HCT116 (cell line): ENCODE data around the gene ORAI1. TPM values are rescaled to one million over a fixed set of nuclear protein-coding genes. Genes with fewer than 3 reads are reported as not detected.

Experiments
- ATAC-seq: fragments of 200-7000 bp; cut with Tn5 transposase; 2 replicates; pipeline ENCODE4 v1.9.1; 2020; ENCODE audit warnings: mild to moderate bottlenecking, moderate library complexity
- BruUV-seq: library from RNA; stranded (reverse); fragments of 400-500 nt; replicated peaks from 2 replicates; lab custom pipeline; 2021; lab: Mats Ljungman, UMichigan
- CTCF ChIA-PET: fragments of 300-600 bp; sonication (Branson Sonifier 250); formaldehyde crosslinking; loops from one replicate; lab custom pipeline; 2021; ENCODE audit warnings: antibody characterized with exemption; lab: Charles Lee
- POLR2A ChIA-PET: fragments of 300-600, 350-600 bp; sonication (Branson Sonifier 250); formaldehyde crosslinking; loops from one replicate; lab custom pipeline; 2021; ENCODE audit warnings: antibody characterized with exemption; lab: Charles Lee
- RAD21 ChIA-PET, 2 experiments: fragments of 300-600 bp; sonication (Branson Sonifier 250); formaldehyde crosslinking; loops; one replicate each; lab custom pipeline; 2023; ENCODE audit warnings: low total read pairs in 2 of 2; ENCODE audit not compliant: uncharacterized antibody in 2 of 2, unreplicated experiment in 2 of 2, low non-redundant PET in 1 of 2; lab: Charles Lee
- DNase-seq: peaks from one replicate; pipeline ENCODE4 v3.0.0-alpha.2; 2010; ENCODE audit warnings: low read depth, low spot score
- H2AFZ ChIP-seq: fragments of 200-600 bp; shearing (Covaris generic), sonication (generic); 2 replicates; pipeline ENCODE4 v1.6.1; 2017; ENCODE audit warnings: low read depth, mixed run types, mixed read lengths, antibody characterized with exemption, low read length; ENCODE audit not compliant: poor library complexity, severe bottlenecking
- H3K27ac ChIP-seq: 2 replicates; pipeline ENCODE4 v1.5.1; 2012; ENCODE audit warnings: low read depth, low read length
- H3K27me3 ChIP-seq: fragments of 200-600 bp; sonication (generic); 2 replicates; pipeline ENCODE4 v1.6.1; 2016; ENCODE audit warnings: mixed run types, low read length, mixed read lengths; ENCODE audit not compliant: insufficient read depth
- H3K36me3 ChIP-seq, 2 experiments: fragments of 200-500 bp in 1 of 2; fragments of 200-600 bp in 1 of 2; sonication (Bioruptor generic) in 1 of 2; sonication (generic) in 1 of 2; 2 replicates each; pipeline versions ENCODE4 v1.5.1 to v1.6.1; 2014 to 2016; ENCODE audit warnings: low read length in 2 of 2, inconsistent platforms in 1 of 2, mixed read lengths in 1 of 2, mixed run types in 1 of 2; ENCODE audit not compliant: insufficient read depth in 2 of 2, control insufficient read depth in 1 of 2
- H3K4me1 ChIP-seq, 2 experiments: fragments of 200-600 bp in 1 of 2; sonication (generic) in 1 of 2; 2 replicates each; pipeline versions ENCODE4 v1.5.1 to v1.6.1; 2012 to 2017; ENCODE audit warnings: low read length in 2 of 2, inconsistent platforms in 1 of 2, mild to moderate bottlenecking in 1 of 2, mixed read lengths in 1 of 2, mixed run types in 1 of 2, moderate library complexity in 1 of 2; ENCODE audit not compliant: insufficient read depth in 2 of 2, control insufficient read depth in 1 of 2
- H3K4me2 ChIP-seq: fragments of 200-600 bp; sonication (generic); 2 replicates; pipeline ENCODE4 v1.6.1; 2017; ENCODE audit warnings: mixed run types, low read length, mixed read lengths
- H3K4me3 ChIP-seq, 2 experiments: fragments of 200-600 bp in 1 of 2; sonication (generic) in 1 of 2; replicated peaks in 1 of 2; 2 replicates each; pipeline ENCODE4 v1.5.1; 2011 to 2016; ENCODE audit warnings: low read length in 2 of 2, control low read depth in 1 of 2, low read depth in 1 of 2, mild to moderate bottlenecking in 1 of 2, mixed read lengths in 1 of 2, mixed run types in 1 of 2
- H3K79me2 ChIP-seq: fragments of 200-600 bp; sonication (generic); 2 replicates; pipeline ENCODE4 v1.6.1; 2017; ENCODE audit warnings: mild to moderate bottlenecking, mixed run types, low read length, moderate library complexity, mixed read lengths; ENCODE audit not compliant: insufficient read depth
- H3K9ac ChIP-seq: fragments of 200-600 bp; sonication (generic); 2 replicates; pipeline ENCODE4 v1.6.1; 2016; ENCODE audit warnings: low read length, mixed read lengths
- H3K9me2 ChIP-seq: fragments of 200-600 bp; sonication (generic), shearing (Covaris generic); 2 replicates; pipeline ENCODE4 v1.6.1; 2017; ENCODE audit warnings: mixed run types, mild to moderate bottlenecking, moderate library complexity; ENCODE audit not compliant: insufficient read depth
- H3K9me3 ChIP-seq, 2 experiments: fragments of 200-500 bp in 1 of 2; fragments of 200-600 bp in 1 of 2; sonication (Bioruptor generic) in 1 of 2; sonication (generic) in 1 of 2; 2 replicates each; pipeline ENCODE4 v1.6.1; 2014 to 2017; ENCODE audit warnings: low read length in 2 of 2, mixed read lengths in 2 of 2, inconsistent platforms in 1 of 2, low read depth in 1 of 2, mild to moderate bottlenecking in 1 of 2, mixed run types in 1 of 2, moderate library complexity in 1 of 2; ENCODE audit not compliant: control insufficient read depth in 1 of 2, insufficient read depth in 1 of 2
- H4K20me1 ChIP-seq: fragments of 200-600 bp; sonication (generic), shearing (Covaris generic); 2 replicates; pipeline ENCODE4 v1.6.1; 2017; ENCODE audit warnings: mixed run types, mild to moderate bottlenecking, moderate library complexity; ENCODE audit not compliant: insufficient read depth
- CBX3 ChIP-seq: IDR thresholded peaks from 2 replicates; pipeline ENCODE4 v1.6.1; 2012; ENCODE audit warnings: low read depth
- CEBPB ChIP-seq: IDR thresholded peaks from 2 replicates; pipeline ENCODE4 v1.6.1; 2012; ENCODE audit warnings: low read depth
- EGR1 ChIP-seq: IDR thresholded peaks from 2 replicates; pipeline ENCODE4 v1.6.1; 2012; ENCODE audit warnings: low read depth
- ELF1 ChIP-seq: IDR thresholded peaks from 2 replicates; pipeline ENCODE4 v1.6.1; 2012; ENCODE audit warnings: low read depth, borderline replicate concordance
- EZH2 ChIP-seq: fragments of 200-600 bp; sonication (generic); IDR thresholded peaks from 2 replicates; pipeline ENCODE4 v1.6.1; 2017; ENCODE audit warnings: antibody characterized with exemption, mixed run types
- FOSL1 ChIP-seq: IDR thresholded peaks from 2 replicates; pipeline ENCODE4 v1.6.1; 2012; ENCODE audit warnings: low read depth
- POLR2A ChIP-seq: IDR thresholded peaks from 2 replicates; pipeline ENCODE4 v1.7.0; 2011; ENCODE audit warnings: borderline replicate concordance; ENCODE audit not compliant: insufficient read depth, insufficient read length; ENCODE audit errors: extremely low read depth
- SIN3A ChIP-seq: IDR thresholded peaks from 2 replicates; pipeline ENCODE4 v1.6.1; 2012; ENCODE audit warnings: low read depth
- SP1 ChIP-seq: IDR thresholded peaks from 2 replicates; pipeline ENCODE4 v1.6.1; 2012; ENCODE audit warnings: low read depth
- SRF ChIP-seq: IDR thresholded peaks from 2 replicates; pipeline ENCODE4 v1.6.1; 2012; ENCODE audit warnings: low read depth
- TCF7L2 ChIP-seq: IDR thresholded peaks from 2 replicates; pipeline ENCODE4 v1.7.0; 2011; ENCODE audit warnings: borderline replicate concordance, inconsistent platforms; ENCODE audit not compliant: insufficient read depth, insufficient read length; ENCODE audit errors: extremely low read depth
- YY1 ChIP-seq: IDR thresholded peaks from 2 replicates; pipeline ENCODE4 v1.6.1; 2011; ENCODE audit warnings: low read length, low read depth, moderate library complexity, mild to moderate bottlenecking; ENCODE audit not compliant: insufficient replicate concordance; ENCODE audit errors: extremely low read depth
- ZFX ChIP-seq: fragments of 450-650 bp; IDR thresholded peaks from 2 replicates; pipeline ENCODE4 v1.6.1; 2017
- intact Hi-C: fragments of 100-400 bp; cut with micrococcal nuclease; formaldehyde crosslinking; loops from 2 replicates; pipeline ENCODE4 v1.10.0; 2022
- total RNA-seq: library from RNA; stranded (reverse); gene quantifications from one replicate; pipeline ENCODE4 v1.2.1, GENCODE V29; 2021; ENCODE audit not compliant: unreplicated experiment
- TF ChIP-seq, protein P1 (sequence below): IDR thresholded peaks from 2 replicates; pipeline ENCODE4 v1.6.1; 2012
- TF ChIP-seq, protein P2 (sequence below): IDR thresholded peaks from 2 replicates; pipeline ENCODE4 v1.6.1; 2012
- TF ChIP-seq, protein P3 (sequence below): IDR thresholded peaks from 2 replicates; pipeline ENCODE4 v1.6.1; 2012; ENCODE audit warnings: low read depth
- TF ChIP-seq, protein P4 (sequence below), 3 experiments: fragments of 200-600 bp in 1 of 3; sonication (generic) in 1 of 3; IDR thresholded peaks in 2 of 3; conservative IDR thresholded peaks in 1 of 3; 2 replicates each; pipeline ENCODE4 v1.5.1; 2012 to 2017; ENCODE audit warnings: low read depth in 2 of 3, low read length in 2 of 3, antibody characterized with exemption in 1 of 3, borderline replicate concordance in 1 of 3, control low read depth in 1 of 3, mild to moderate bottlenecking in 1 of 3, mixed read lengths in 1 of 3, mixed run types in 1 of 3, moderate library complexity in 1 of 3; ENCODE audit not compliant: insufficient read depth in 1 of 3

The ORAI1 gene
- total RNA-seq, 1 experiment from 2014 or later: 20.2 TPM

DNA sequence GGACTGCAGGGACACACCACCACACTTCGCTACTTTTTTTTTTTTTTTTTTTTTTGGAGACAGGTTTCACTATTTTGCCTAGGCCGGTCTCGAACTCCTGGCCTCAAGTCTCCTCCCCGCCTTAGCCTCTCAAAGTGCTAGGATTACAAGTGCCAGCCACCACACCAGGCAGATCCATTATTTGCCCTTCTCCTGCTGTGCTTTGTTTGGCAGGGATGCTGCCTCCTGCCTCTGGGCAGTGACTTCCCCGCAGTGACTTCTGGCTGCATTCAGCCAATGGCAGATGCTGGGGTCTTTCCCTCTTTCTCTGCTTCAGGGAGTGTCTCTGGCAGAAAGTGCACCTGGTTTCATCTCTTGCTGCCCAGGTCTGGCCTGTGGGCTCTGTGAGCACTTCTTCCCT, 49.9 kb downstream of the ORAI1 start:
- no peak overlapping the region for H3K4me2 ChIP-seq
- no TSS peak for BruUV-seq
- DNase-seq (no peak), ATAC-seq (no peak)
- H3K27ac ChIP-seq: no peak overlapping the region
- H3K27me3 ChIP-seq: no peaks in the 10 kb centered on the region
- intact Hi-C loops: no loop called here
- no peaks in the 10 kb centered on the region for H3K9me2 ChIP-seq
- H2AFZ ChIP-seq: no peak overlapping the region
- no peak overlapping the region for H3K4me3 ChIP-seq
- H3K9me3 ChIP-seq: no peaks in the 10 kb centered on the region
- no peaks in the 10 kb centered on the region for H3K79me2 ChIP-seq
- POLR2A ChIA-PET: no interaction called here
- H3K36me3 ChIP-seq: no peaks in the 10 kb centered on the region
- peaks cover 15 to 20% of the 10 kb centered on the region in 2 experiments for H3K4me1 ChIP-seq
- CTCF ChIA-PET: no interaction called here
- TF ChIP-seq POLR2A (no peak), ZFX (no peak), SP1 (no peak), YY1 (no peak)
- TF ChIP-seq, protein P1, sequence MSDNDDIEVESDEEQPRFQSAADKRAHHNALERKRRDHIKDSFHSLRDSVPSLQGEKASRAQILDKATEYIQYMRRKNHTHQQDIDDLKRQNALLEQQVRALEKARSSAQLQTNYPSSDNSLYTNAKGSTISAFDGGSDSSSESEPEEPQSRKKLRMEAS: no peak
- RAD21 ChIA-PET: no interaction called here
- no peaks in the 10 kb centered on the region for H4K20me1 ChIP-seq
- H3K9ac ChIP-seq: no peak overlapping the region

DNA sequence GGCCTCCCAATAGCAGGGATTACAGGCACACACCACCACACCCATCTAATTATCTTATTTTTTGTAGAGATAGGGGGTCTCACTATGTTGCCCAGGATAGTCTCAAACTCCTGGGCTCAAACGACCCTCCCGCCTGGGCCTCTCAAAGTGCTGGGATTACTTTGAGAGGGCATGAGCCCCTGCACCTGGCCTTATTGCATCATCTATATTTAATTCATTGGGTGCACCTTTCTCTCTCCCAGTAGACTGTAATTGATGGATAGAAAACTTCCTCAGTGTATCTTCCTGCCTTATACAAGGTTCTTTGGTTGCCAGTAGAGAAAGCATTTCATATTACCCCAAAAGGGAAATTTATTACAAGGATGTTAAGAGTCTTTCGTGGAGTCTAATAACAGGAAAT, 52.0 kb downstream of the ORAI1 start:
- Histone ChIP-seq H3K27me3 (no peaks in the 10 kb centered on the region), H2AFZ (no peak overlapping the region), H3K4me1 (peaks cover under 1 to 5% of the 10 kb centered on the region in 2 experiments; a peak in 3 of 4 replicates), H3K79me2 (no peaks in the 10 kb centered on the region), H3K27ac (no peak overlapping the region), H4K20me1 (no peaks in the 10 kb centered on the region), H3K36me3 (no peaks in the 10 kb centered on the region), H3K9ac (no peak overlapping the region)
- ChIA-PET POLR2A (no interaction called here), RAD21 (no interaction called here)
- TF ChIP-seq CBX3 (no peak), POLR2A (no peak), EZH2 (no peak), SIN3A (no peak), CEBPB (no peak), SRF (no peak), TCF7L2 (no peak), EGR1 (no peak), ELF1 (no peak), FOSL1 (no peak)
- TF ChIP-seq, protein P2, sequence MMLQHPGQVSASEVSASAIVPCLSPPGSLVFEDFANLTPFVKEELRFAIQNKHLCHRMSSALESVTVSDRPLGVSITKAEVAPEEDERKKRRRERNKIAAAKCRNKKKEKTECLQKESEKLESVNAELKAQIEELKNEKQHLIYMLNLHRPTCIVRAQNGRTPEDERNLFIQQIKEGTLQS: no peak
- TF ChIP-seq, protein P3, sequence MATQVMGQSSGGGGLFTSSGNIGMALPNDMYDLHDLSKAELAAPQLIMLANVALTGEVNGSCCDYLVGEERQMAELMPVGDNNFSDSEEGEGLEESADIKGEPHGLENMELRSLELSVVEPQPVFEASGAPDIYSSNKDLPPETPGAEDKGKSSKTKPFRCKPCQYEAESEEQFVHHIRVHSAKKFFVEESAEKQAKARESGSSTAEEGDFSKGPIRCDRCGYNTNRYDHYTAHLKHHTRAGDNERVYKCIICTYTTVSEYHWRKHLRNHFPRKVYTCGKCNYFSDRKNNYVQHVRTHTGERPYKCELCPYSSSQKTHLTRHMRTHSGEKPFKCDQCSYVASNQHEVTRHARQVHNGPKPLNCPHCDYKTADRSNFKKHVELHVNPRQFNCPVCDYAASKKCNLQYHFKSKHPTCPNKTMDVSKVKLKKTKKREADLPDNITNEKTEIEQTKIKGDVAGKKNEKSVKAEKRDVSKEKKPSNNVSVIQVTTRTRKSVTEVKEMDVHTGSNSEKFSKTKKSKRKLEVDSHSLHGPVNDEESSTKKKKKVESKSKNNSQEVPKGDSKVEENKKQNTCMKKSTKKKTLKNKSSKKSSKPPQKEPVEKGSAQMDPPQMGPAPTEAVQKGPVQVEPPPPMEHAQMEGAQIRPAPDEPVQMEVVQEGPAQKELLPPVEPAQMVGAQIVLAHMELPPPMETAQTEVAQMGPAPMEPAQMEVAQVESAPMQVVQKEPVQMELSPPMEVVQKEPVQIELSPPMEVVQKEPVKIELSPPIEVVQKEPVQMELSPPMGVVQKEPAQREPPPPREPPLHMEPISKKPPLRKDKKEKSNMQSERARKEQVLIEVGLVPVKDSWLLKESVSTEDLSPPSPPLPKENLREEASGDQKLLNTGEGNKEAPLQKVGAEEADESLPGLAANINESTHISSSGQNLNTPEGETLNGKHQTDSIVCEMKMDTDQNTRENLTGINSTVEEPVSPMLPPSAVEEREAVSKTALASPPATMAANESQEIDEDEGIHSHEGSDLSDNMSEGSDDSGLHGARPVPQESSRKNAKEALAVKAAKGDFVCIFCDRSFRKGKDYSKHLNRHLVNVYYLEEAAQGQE: no peak
- TF ChIP-seq, protein P4, sequence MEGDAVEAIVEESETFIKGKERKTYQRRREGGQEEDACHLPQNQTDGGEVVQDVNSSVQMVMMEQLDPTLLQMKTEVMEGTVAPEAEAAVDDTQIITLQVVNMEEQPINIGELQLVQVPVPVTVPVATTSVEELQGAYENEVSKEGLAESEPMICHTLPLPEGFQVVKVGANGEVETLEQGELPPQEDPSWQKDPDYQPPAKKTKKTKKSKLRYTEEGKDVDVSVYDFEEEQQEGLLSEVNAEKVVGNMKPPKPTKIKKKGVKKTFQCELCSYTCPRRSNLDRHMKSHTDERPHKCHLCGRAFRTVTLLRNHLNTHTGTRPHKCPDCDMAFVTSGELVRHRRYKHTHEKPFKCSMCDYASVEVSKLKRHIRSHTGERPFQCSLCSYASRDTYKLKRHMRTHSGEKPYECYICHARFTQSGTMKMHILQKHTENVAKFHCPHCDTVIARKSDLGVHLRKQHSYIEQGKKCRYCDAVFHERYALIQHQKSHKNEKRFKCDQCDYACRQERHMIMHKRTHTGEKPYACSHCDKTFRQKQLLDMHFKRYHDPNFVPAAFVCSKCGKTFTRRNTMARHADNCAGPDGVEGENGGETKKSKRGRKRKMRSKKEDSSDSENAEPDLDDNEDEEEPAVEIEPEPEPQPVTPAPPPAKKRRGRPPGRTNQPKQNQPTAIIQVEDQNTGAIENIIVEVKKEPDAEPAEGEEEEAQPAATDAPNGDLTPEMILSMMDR (IDR thresholded peaks at IDR 0.05 in 2 of 3, conservative IDR thresholded peaks at IDR 0.05 in 1 of 3; ENCODE audit: borderline replicate concordance in 1 of 3, insufficient read depth in 1 of 3, low read depth in 2 of 3, low read length in 2 of 3): no peak
- TF ChIP-seq, all 23 proteins: peak for 0
- no peak for ATAC-seq
- Histone ChIP-seq H3K9me2 (no peaks in the 10 kb centered on the region), H3K9me3 (no peaks in the 10 kb centered on the region), H3K4me2 (no peak overlapping the region), H3K4me3 (no peak overlapping the region)
- CTCF ChIA-PET: interaction anchor here (5.6 kb wide), 1 partner anchor 126 kb away, joined by 50 read pairs; no protein-coding TSS in a partner anchor
- intact Hi-C loops: no loop called here
- BruUV-seq: no TSS peak
- DNase-seq: no peak
